ENCODE results near the gene KCND2.

Gene KCND2

GRCh38 chr7:120714945-120715344 lies 442.0 kb downstream of the KCND2 start:
- H3K9ac ChIP-seq (ENCODE audit: low read depth, low read length) = no peak overlapping the region
- no peaks in the 10 kb centered on the region for H3K9me3 ChIP-seq (ENCODE audit: control insufficient read depth, insufficient read depth, low read length)
- no peaks in the 10 kb centered on the region; the same call in 1 of the 2 replicates for H3K4me1 ChIP-seq (ENCODE audit: insufficient read depth, low read length)
- H3K36me3 ChIP-seq (ENCODE audit: insufficient read depth, low read length) = no peaks in the 10 kb centered on the region

- no peak overlapping the region for H3K9ac ChIP-seq (ENCODE audit: low read depth, low read length)
- H3K9me3 ChIP-seq (ENCODE audit: control insufficient read depth, insufficient read depth, low read length) = no peaks in the 10 kb centered on the region
- H3K4me1 ChIP-seq (ENCODE audit: insufficient read depth, low read length) = no peaks in the 10 kb centered on the region; the same call in 1 of the 2 replicates
- H3K36me3 ChIP-seq (ENCODE audit: insufficient read depth, low read length) = no peaks in the 10 kb centered on the region
These were observed 443.3 kb downstream of the KCND2 start for GRCh38 chr7:120716307-120716706.

- Histone ChIP-seq H3K36me3 (ENCODE audit: insufficient read depth, low read length) (no peaks in the 10 kb centered on the region), H3K9me3 (ENCODE audit: control insufficient read depth, insufficient read depth, low read length) (no peaks in the 10 kb centered on the region), H3K9ac (ENCODE audit: low read depth, low read length) (no peak overlapping the region), H3K4me1 (ENCODE audit: insufficient read depth, low read length) (no peaks in the 10 kb centered on the region; the same call in 1 of the 2 replicates)
These were observed 444.2 kb downstream of the KCND2 start for GRCh38 chr7:120717166-120717565.

GRCh38 chr7:120718361-120718760 lies 445.4 kb downstream of the KCND2 start:
- no peaks in the 10 kb centered on the region; the same call in 1 of the 2 replicates for H3K4me1 ChIP-seq (ENCODE audit: insufficient read depth, low read length)
- H3K9ac ChIP-seq (ENCODE audit: low read depth, low read length) = no peak overlapping the region
- H3K36me3 ChIP-seq (ENCODE audit: insufficient read depth, low read length) = no peaks in the 10 kb centered on the region
- H3K9me3 ChIP-seq (ENCODE audit: control insufficient read depth, insufficient read depth, low read length) = no peaks in the 10 kb centered on the region

- Histone ChIP-seq H3K4me1 (ENCODE audit: insufficient read depth, low read length) (peaks cover 7% of the 10 kb centered on the region; the same call in 1 of the 2 replicates), H3K9ac (ENCODE audit: low read depth, low read length) (no peak overlapping the region), H3K36me3 (ENCODE audit: insufficient read depth, low read length) (no peaks in the 10 kb centered on the region), H3K9me3 (ENCODE audit: control insufficient read depth, insufficient read depth, low read length) (no peaks in the 10 kb centered on the region)
These were observed 447.3 kb downstream of the KCND2 start for GRCh38 chr7:120720317-120720716.

GRCh38 chr7:120723465-120724385 lies 450.8 kb downstream of the KCND2 start:
- Histone ChIP-seq H3K36me3 (ENCODE audit: insufficient read depth, low read length) (no peaks in the 10 kb centered on the region), H3K9ac (ENCODE audit: low read depth, low read length) (no peak overlapping the region), H3K4me1 (ENCODE audit: insufficient read depth, low read length) (peaks cover 8% of the 10 kb centered on the region; the same call in 1 of the 2 replicates), H3K9me3 (ENCODE audit: control insufficient read depth, insufficient read depth, low read length) (no peaks in the 10 kb centered on the region)

- no peaks in the 10 kb centered on the region for H3K36me3 ChIP-seq (ENCODE audit: insufficient read depth, low read length)
- H3K9ac ChIP-seq (ENCODE audit: low read depth, low read length) = no peak overlapping the region
- no peaks in the 10 kb centered on the region for H3K9me3 ChIP-seq (ENCODE audit: control insufficient read depth, insufficient read depth, low read length)
- H3K4me1 ChIP-seq (ENCODE audit: insufficient read depth, low read length) = peaks cover 8% of the 10 kb centered on the region; the same call in 1 of the 2 replicates
These were observed 451.5 kb downstream of the KCND2 start for GRCh38 chr7:120724448-120724847.

GRCh38 chr7:120724955-120725354 lies 452.0 kb downstream of the KCND2 start:
- Histone ChIP-seq H3K36me3 (ENCODE audit: insufficient read depth, low read length) (no peaks in the 10 kb centered on the region), H3K4me1 (ENCODE audit: insufficient read depth, low read length) (peaks cover 8% of the 10 kb centered on the region; the same call in 1 of the 2 replicates), H3K9ac (ENCODE audit: low read depth, low read length) (no peak overlapping the region), H3K9me3 (ENCODE audit: control insufficient read depth, insufficient read depth, low read length) (no peaks in the 10 kb centered on the region)

GRCh38 chr7:120725376-120726039 lies 452.5 kb downstream of the KCND2 start:
- no peaks in the 10 kb centered on the region for H3K36me3 ChIP-seq (ENCODE audit: insufficient read depth, low read length)

GRCh38 chr7:120729245-120729644 lies 456.3 kb downstream of the KCND2 start:
- H3K9me3 ChIP-seq (ENCODE audit: control insufficient read depth, insufficient read depth, low read length) = no peaks in the 10 kb centered on the region
- no peak overlapping the region for H3K9ac ChIP-seq (ENCODE audit: low read depth, low read length)
- H3K36me3 ChIP-seq (ENCODE audit: insufficient read depth, low read length) = no peaks in the 10 kb centered on the region
- peaks cover 8% of the 10 kb centered on the region; the same call in 1 of the 2 replicates for H3K4me1 ChIP-seq (ENCODE audit: insufficient read depth, low read length)

More at GRCh38 chr7:120725376-120726039, 452.5 kb downstream of the KCND2 start:
- H3K9me3 ChIP-seq (ENCODE audit: control insufficient read depth, insufficient read depth, low read length) = no peaks in the 10 kb centered on the region
- H3K9ac ChIP-seq (ENCODE audit: low read depth, low read length) = no peak overlapping the region
- H3K4me1 ChIP-seq (ENCODE audit: insufficient read depth, low read length) = peaks cover 8% of the 10 kb centered on the region; the same call in 1 of the 2 replicates

- H3K4me1 ChIP-seq (ENCODE audit: insufficient read depth, low read length) = no peaks in the 10 kb centered on the region
- no peak overlapping the region for H3K9ac ChIP-seq (ENCODE audit: low read depth, low read length)
- H3K36me3 ChIP-seq (ENCODE audit: insufficient read depth, low read length) = no peaks in the 10 kb centered on the region
- H3K9me3 ChIP-seq (ENCODE audit: control insufficient read depth, insufficient read depth, low read length) = no peaks in the 10 kb centered on the region
These were observed 458.3 kb downstream of the KCND2 start for GRCh38 chr7:120731271-120731670.

- Histone ChIP-seq H3K36me3 (ENCODE audit: insufficient read depth, low read length) (no peaks in the 10 kb centered on the region), H3K4me1 (ENCODE audit: insufficient read depth, low read length) (no peaks in the 10 kb centered on the region), H3K9me3 (ENCODE audit: control insufficient read depth, insufficient read depth, low read length) (no peaks in the 10 kb centered on the region), H3K9ac (ENCODE audit: low read depth, low read length) (no peak overlapping the region)
These were observed 459.3 kb downstream of the KCND2 start for GRCh38 chr7:120732256-120732655.

GRCh38 chr7:120733143-120733542 lies 460.2 kb downstream of the KCND2 start:
- H3K4me1 ChIP-seq (ENCODE audit: insufficient read depth, low read length) = no peaks in the 10 kb centered on the region
- no peak overlapping the region for H3K9ac ChIP-seq (ENCODE audit: low read depth, low read length)
- H3K36me3 ChIP-seq (ENCODE audit: insufficient read depth, low read length) = no peaks in the 10 kb centered on the region
- no peaks in the 10 kb centered on the region for H3K9me3 ChIP-seq (ENCODE audit: control insufficient read depth, insufficient read depth, low read length)

GRCh38 chr7:120733835-120734234 lies 460.9 kb downstream of the KCND2 start:
- peaks cover under 1% of the 10 kb centered on the region; the same call in 1 of the 2 replicates for H3K4me1 ChIP-seq (ENCODE audit: insufficient read depth, low read length)
- H3K9me3 ChIP-seq (ENCODE audit: control insufficient read depth, insufficient read depth, low read length) = no peaks in the 10 kb centered on the region
- H3K9ac ChIP-seq (ENCODE audit: low read depth, low read length) = no peak overlapping the region
- H3K36me3 ChIP-seq (ENCODE audit: insufficient read depth, low read length) = no peaks in the 10 kb centered on the region
